HL-60 (cell line): Measurements from ENCODE around the gene MTSS2.

Experiments
- DNase-seq, 2 experiments: peaks; one replicate each; pipeline ENCODE4 v3.0.0-alpha.2; 2010 to 2020; ENCODE audit warnings: low read depth in 1 of 2, low spot score in 1 of 2
- H3K27ac ChIP-seq: fragments of 250-450 bp; sonication (Bioruptor Pico); replicated peaks from 2 replicates; pipeline ENCODE4 v1.5.1; 2020; ENCODE audit warnings: mild to moderate bottlenecking, moderate library complexity
- H3K27me3 ChIP-seq: fragments of 250-450 bp; sonication (Bioruptor Pico); 2 replicates; pipeline ENCODE4 v1.5.1; 2021; ENCODE audit warnings: mild to moderate bottlenecking, moderate library complexity; ENCODE audit not compliant: insufficient read depth, poor library complexity, severe bottlenecking
- H3K4me3 ChIP-seq: replicated peaks from 2 replicates; pipeline ENCODE4 v1.5.1; 2011; ENCODE audit warnings: mild to moderate bottlenecking, control low read depth, low read length; ENCODE audit not compliant: insufficient read depth
- CTCF ChIP-seq: IDR thresholded peaks from one replicate; pipeline ENCODE4 v1.5.1; 2011; ENCODE audit warnings: low read length, control low read depth, inconsistent platforms; ENCODE audit not compliant: insufficient read depth
- GABPA ChIP-seq: IDR thresholded peaks from 2 replicates; pipeline ENCODE4 v1.6.1; 2012; ENCODE audit warnings: low read depth
- POLR2AphosphoS5 ChIP-seq: IDR thresholded peaks from 2 replicates; pipeline ENCODE4 v1.6.1; 2012; ENCODE audit warnings: low read depth
- SPI1 ChIP-seq: IDR thresholded peaks from 2 replicates; pipeline ENCODE4 v1.6.1; 2012; ENCODE audit warnings: low read depth, mild to moderate bottlenecking, borderline replicate concordance
- TF ChIP-seq, protein P1 (sequence below): IDR thresholded peaks from 2 replicates; pipeline ENCODE4 v1.6.1; 2012; ENCODE audit warnings: low read depth; ENCODE audit not compliant: insufficient replicate concordance

The MTSS2 gene

DNA sequence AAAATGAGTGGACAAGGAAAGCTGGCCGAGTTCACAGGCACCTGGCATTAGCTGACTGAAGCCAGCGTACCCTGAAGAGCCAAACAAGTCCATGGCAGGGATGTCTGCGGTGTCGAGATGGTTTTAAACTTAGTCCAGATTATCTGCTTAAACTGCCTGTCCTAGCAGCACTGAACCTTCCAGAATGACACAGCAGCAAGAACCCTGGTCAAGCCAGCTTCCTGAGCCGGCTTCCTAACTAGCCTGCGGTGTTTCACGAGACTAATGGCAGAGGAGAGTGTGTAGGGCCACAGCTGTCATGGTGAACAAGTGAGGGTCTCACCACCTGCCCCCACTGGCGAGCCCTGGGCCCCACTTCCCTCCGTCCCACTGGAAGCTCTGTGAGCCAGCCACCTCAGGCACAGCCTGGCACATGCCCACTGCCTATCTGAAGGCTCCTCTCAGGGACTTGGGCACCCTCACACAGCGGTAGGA, 28.8 kb upstream of the MTSS2 start:
- no peaks in the 10 kb centered on the region for H3K27me3 ChIP-seq
- H3K27ac ChIP-seq, result no peak overlapping the region
- no peak overlapping the region for H3K4me3 ChIP-seq
- no peak for DNase-seq
- no peak for TF ChIP-seq POLR2AphosphoS5
- TF ChIP-seq, protein P1, sequence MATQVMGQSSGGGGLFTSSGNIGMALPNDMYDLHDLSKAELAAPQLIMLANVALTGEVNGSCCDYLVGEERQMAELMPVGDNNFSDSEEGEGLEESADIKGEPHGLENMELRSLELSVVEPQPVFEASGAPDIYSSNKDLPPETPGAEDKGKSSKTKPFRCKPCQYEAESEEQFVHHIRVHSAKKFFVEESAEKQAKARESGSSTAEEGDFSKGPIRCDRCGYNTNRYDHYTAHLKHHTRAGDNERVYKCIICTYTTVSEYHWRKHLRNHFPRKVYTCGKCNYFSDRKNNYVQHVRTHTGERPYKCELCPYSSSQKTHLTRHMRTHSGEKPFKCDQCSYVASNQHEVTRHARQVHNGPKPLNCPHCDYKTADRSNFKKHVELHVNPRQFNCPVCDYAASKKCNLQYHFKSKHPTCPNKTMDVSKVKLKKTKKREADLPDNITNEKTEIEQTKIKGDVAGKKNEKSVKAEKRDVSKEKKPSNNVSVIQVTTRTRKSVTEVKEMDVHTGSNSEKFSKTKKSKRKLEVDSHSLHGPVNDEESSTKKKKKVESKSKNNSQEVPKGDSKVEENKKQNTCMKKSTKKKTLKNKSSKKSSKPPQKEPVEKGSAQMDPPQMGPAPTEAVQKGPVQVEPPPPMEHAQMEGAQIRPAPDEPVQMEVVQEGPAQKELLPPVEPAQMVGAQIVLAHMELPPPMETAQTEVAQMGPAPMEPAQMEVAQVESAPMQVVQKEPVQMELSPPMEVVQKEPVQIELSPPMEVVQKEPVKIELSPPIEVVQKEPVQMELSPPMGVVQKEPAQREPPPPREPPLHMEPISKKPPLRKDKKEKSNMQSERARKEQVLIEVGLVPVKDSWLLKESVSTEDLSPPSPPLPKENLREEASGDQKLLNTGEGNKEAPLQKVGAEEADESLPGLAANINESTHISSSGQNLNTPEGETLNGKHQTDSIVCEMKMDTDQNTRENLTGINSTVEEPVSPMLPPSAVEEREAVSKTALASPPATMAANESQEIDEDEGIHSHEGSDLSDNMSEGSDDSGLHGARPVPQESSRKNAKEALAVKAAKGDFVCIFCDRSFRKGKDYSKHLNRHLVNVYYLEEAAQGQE, result no peak
- TF ChIP-seq SPI1, result no peak
- TF ChIP-seq GABPA, result no peak
- no peak for TF ChIP-seq CTCF

DNA sequence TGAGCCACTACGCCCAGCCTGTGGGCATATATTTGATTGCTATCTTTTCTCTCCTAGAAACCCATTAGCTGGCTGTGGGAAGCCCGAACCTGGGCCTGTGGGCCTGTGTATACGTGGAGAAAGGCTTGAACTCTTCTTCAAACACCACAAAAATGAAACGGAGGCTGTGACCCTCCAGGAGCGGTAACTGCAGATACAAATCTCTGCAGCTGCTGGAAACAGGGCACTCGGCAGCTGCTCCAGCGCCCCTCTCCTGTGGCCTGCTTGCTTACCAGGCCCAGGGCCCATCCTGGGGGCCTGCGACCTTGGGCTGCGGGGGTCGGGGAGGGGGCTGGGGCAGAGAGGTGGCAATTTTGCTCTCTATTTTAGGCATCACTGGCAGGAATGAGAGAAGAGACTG, 28.0 kb upstream of the MTSS2 start:
- H3K27ac ChIP-seq, result no peak overlapping the region
- H3K4me3 ChIP-seq, result no peak overlapping the region
- TF ChIP-seq POLR2AphosphoS5 (no peak), SPI1 (no peak)
- H3K27me3 ChIP-seq, result no peaks in the 10 kb centered on the region
- no peak for DNase-seq

DNA sequence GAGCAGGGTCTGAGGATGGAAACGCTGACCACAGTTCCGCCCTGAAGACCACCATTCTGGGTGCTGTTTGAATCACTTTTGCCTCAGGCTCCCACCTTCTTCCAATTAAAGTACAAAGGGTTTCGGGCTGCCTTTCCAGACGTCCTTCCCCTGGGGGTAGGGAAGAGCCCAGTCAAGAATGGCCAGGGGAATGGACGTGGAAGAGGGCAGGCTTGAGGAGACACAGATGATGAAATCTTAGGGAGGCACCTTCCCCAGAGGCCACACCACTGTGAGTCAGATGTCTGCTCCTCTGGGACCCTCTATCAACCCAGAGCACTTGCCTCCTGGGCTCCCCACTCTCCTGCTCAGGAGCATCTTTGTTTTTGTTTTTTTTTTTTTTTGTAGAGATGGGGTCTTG, 27.5 kb upstream of the MTSS2 start:
- DNase-seq, result no peak
- TF ChIP-seq, protein P1, result no peak
- no peak for TF ChIP-seq SPI1
- TF ChIP-seq GABPA, result no peak
- no peak for TF ChIP-seq POLR2AphosphoS5
- no peak for TF ChIP-seq CTCF
- Histone ChIP-seq H3K4me3 (no peak overlapping the region), H3K27ac (no peak overlapping the region), H3K27me3 (no peaks in the 10 kb centered on the region)

DNA sequence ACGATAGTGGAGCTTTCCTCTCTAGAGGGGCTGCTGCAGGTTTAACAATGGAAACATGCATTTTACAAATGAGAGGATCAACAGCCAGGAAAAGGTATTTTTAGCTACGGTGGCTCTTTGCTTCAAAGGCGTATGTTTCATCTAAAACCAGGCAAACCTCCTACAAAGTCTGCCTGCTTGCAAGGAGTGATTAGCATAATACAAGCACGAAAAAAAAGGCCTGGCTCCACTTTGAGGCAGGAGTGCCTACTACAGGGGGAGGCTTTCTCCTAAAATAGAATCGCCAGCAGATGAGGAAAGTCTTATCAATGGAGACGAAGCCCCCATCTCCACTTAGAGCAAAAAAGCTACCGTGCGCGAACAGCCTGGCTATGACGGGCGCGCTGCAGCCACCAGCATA, 27.1 kb upstream of the MTSS2 start:
- TF ChIP-seq CTCF (no peak), POLR2AphosphoS5 (no peak), GABPA (no peak), SPI1 (no peak)
- TF ChIP-seq, protein P1, result no peak
- Histone ChIP-seq H3K27ac (no peak overlapping the region), H3K4me3 (no peak overlapping the region), H3K27me3 (no peaks in the 10 kb centered on the region)
- DNase-seq, result no peak
